Measurements from ENCODE around the gene CALR3.

DNA sequence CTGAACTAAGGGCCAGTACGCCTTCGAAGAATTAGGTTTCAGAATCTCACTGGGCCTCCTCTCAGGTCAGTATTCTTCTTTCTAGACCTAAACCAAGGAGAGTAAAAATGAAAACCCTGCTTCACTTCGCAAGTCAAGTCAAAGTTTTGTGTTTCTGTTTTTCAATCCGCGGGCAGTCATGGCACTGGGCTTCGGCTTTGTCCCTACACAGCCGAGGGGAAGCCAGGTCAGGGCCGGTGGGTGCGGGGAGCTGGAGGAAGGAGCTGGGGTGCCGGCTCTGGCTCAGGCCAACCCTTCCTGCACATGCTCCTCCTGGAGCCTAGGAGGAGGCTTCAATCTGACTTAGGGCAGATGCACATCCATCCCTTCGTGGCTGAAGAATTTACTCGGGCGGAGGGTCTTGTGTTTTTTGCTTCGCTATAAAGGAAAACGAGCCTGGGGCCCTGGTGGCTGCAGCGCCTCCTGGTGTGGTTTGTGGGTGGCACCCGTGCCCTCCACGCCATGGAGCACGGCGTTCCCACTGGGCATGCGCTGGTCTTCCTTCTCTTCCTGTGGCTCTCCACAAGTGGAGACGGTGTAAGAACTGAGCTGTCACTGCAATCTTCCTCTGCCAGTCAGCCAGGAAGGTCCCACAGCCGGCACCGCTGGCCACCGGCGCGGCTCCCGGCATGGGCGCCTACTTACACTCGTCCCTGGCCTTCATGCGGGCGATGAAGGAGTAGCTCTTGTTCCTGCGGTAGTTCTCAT, 22.7 kb upstream of the CALR3 start:
- TF ChIP-seq, protein P1, sequence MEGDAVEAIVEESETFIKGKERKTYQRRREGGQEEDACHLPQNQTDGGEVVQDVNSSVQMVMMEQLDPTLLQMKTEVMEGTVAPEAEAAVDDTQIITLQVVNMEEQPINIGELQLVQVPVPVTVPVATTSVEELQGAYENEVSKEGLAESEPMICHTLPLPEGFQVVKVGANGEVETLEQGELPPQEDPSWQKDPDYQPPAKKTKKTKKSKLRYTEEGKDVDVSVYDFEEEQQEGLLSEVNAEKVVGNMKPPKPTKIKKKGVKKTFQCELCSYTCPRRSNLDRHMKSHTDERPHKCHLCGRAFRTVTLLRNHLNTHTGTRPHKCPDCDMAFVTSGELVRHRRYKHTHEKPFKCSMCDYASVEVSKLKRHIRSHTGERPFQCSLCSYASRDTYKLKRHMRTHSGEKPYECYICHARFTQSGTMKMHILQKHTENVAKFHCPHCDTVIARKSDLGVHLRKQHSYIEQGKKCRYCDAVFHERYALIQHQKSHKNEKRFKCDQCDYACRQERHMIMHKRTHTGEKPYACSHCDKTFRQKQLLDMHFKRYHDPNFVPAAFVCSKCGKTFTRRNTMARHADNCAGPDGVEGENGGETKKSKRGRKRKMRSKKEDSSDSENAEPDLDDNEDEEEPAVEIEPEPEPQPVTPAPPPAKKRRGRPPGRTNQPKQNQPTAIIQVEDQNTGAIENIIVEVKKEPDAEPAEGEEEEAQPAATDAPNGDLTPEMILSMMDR (IDR thresholded peaks at IDR 0.05) = peak; percentile 14
- no peak for TF ChIP-seq EZH2 (IDR thresholded peaks at IDR 0.05)
